ENCODE measurements around the gene OSGIN1. TPM values are rescaled to one million over a fixed set of nuclear protein-coding genes. Genes with fewer than 3 reads are reported as not detected.

The OSGIN1 gene
- total RNA-seq, 2 donors from 2014 or later: 9.4 to 11.9 TPM

GRCh38 chr16:83971165-83972130 lies 18.4 kb downstream of the OSGIN1 start:
- no peak for DNase-seq
- intact Hi-C loops (cut with DNase I): no loop called here
- Histone ChIP-seq H3K27me3 (peaks cover 13% of the 10 kb centered on the region), H3K9ac (ENCODE audit: low read depth in 2 of 2, low read length in 2 of 2) (no peak overlapping the region), H3K27ac (no peak overlapping the region), H3K9me3 (no peaks in the 10 kb centered on the region), H3K36me3 (no peaks in the 10 kb centered on the region), H3K4me1 (no peaks in the 10 kb centered on the region), H3K4me3 (no peak overlapping the region)
- TF ChIP-seq CTCF (IDR thresholded peaks at IDR 0.05): no peak

- Histone ChIP-seq H3K9me3 (no peaks in the 10 kb centered on the region), H3K36me3 (no peaks in the 10 kb centered on the region), H3K27ac (no peak overlapping the region), H3K4me1 (no peaks in the 10 kb centered on the region), H3K9ac (ENCODE audit: low read depth in 2 of 2, low read length in 2 of 2) (no peak overlapping the region), H3K27me3 (peaks cover 13% of the 10 kb centered on the region), H3K4me3 (no peak overlapping the region)
- TF ChIP-seq CTCF (IDR thresholded peaks at IDR 0.05): no peak
- no peak for DNase-seq
- intact Hi-C loops (cut with DNase I): no loop called here
Measured at GRCh38 chr16:83972256-83973008, 19.4 kb downstream of the OSGIN1 start.

- TF ChIP-seq CTCF (IDR thresholded peaks at IDR 0.05): no peak
- DNase-seq: no peak
Measured at GRCh38 chr16:83973077-83973476, 20.0 kb downstream of the OSGIN1 start.

GRCh38 chr16:83973581-83974385 lies 20.7 kb downstream of the OSGIN1 start:
- Histone ChIP-seq H3K27ac (no peak overlapping the region), H3K9ac (ENCODE audit: low read depth in 2 of 2, low read length in 2 of 2) (no peak overlapping the region), H3K27me3 (peaks cover 13% of the 10 kb centered on the region), H3K9me3 (no peaks in the 10 kb centered on the region), H3K4me3 (no peak overlapping the region), H3K4me1 (no peaks in the 10 kb centered on the region), H3K36me3 (no peaks in the 10 kb centered on the region)
- no peak for TF ChIP-seq CTCF (IDR thresholded peaks at IDR 0.05)
- intact Hi-C loops (cut with DNase I): no loop called here
- DNase-seq: no peak

More at GRCh38 chr16:83973077-83973476, 20.0 kb downstream of the OSGIN1 start:
- no peaks in the 10 kb centered on the region for H3K36me3 ChIP-seq
- intact Hi-C loops (cut with DNase I): no loop called here
- H3K9me3 ChIP-seq: no peaks in the 10 kb centered on the region
- no peak overlapping the region for H3K4me3 ChIP-seq
- no peaks in the 10 kb centered on the region for H3K4me1 ChIP-seq
- H3K27ac ChIP-seq: no peak overlapping the region
- no peak overlapping the region for H3K9ac ChIP-seq (ENCODE audit: low read depth in 2 of 2, low read length in 2 of 2)
- peaks cover 13% of the 10 kb centered on the region for H3K27me3 ChIP-seq

- intact Hi-C loops (cut with DNase I): no loop called here
- Histone ChIP-seq H3K4me1 (no peaks in the 10 kb centered on the region), H3K36me3 (no peaks in the 10 kb centered on the region), H3K4me3 (no peak overlapping the region), H3K27ac (no peak overlapping the region), H3K9ac (ENCODE audit: low read depth in 2 of 2, low read length in 2 of 2) (no peak overlapping the region), H3K9me3 (no peaks in the 10 kb centered on the region), H3K27me3 (peaks cover 6% of the 10 kb centered on the region)
- TF ChIP-seq CTCF (IDR thresholded peaks at IDR 0.05): no peak
- DNase-seq: no peak
Measured at GRCh38 chr16:83974475-83974874, 21.4 kb downstream of the OSGIN1 start.

Data from colonic mucosa (tissue), 4 donors.